ENCODE measurements around the gene NADK2.

- no peak for TF ChIP-seq ZNF311 (tag by site-specific recombination; IDR thresholded peaks at IDR 0.05; ENCODE audit: borderline replicate concordance)
- no peak for TF ChIP-seq ZBTB20 (tag by site-specific recombination; IDR thresholded peaks at IDR 0.05)
Observed at GRCh38 chr5:36198281-36198680, 43.4 kb downstream of the NADK2 start.
